IPS-11a (cell line): ENCODE measurements around the gene F11R.
"Not testable (repeated sequence)": the region's sequence is repeated elsewhere in the genome, so short reads cannot be mapped to it uniquely, and the experiment has no call there.

Source experiments
- H3K4me3 ChIP-seq: one replicate; pipeline ENCODE4 v1.5.1; 2013; ENCODE audit warnings: low read depth, low read length, control low read depth

The F11R gene

GRCh38 chr1:161016683-161017082 is 4.3 kb downstream of the F11R start:
- H3K4me3 ChIP-seq = not testable (repeated sequence)

- H3K4me3 ChIP-seq = no peak overlapping the region
Observed at GRCh38 chr1:161013488-161014230, 7.3 kb downstream of the F11R start.

GRCh38 chr1:161013131-161013487 is 7.8 kb downstream of the F11R start:
- H3K4me3 ChIP-seq = no peak overlapping the region

- H3K4me3 ChIP-seq = no peak overlapping the region
Observed at GRCh38 chr1:161012420-161012819, 8.5 kb downstream of the F11R start.

GRCh38 chr1:161009602-161010211 is 11.2 kb downstream of the F11R start:
- no peak overlapping the region for H3K4me3 ChIP-seq

- no peak overlapping the region for H3K4me3 ChIP-seq
Observed at GRCh38 chr1:161008869-161009510, 12.0 kb downstream of the F11R start.

- no peak overlapping the region for H3K4me3 ChIP-seq
Observed at GRCh38 chr1:161007369-161007768, 13.6 kb downstream of the F11R start.

GRCh38 chr1:161006563-161006962 is 14.4 kb downstream of the F11R start:
- H3K4me3 ChIP-seq = no peak overlapping the region

- H3K4me3 ChIP-seq = no peak overlapping the region
Observed at GRCh38 chr1:161001525-161001924, 19.4 kb downstream of the F11R start.

GRCh38 chr1:161000736-161001480 is 20.0 kb downstream of the F11R start:
- no peak overlapping the region for H3K4me3 ChIP-seq

GRCh38 chr1:160999376-160999775 is 21.6 kb downstream of the F11R start:
- H3K4me3 ChIP-seq = no peak overlapping the region

- no peak overlapping the region for H3K4me3 ChIP-seq
Observed at GRCh38 chr1:160997323-160998038, 23.5 kb downstream of the F11R start.

- no peak overlapping the region for H3K4me3 ChIP-seq
Observed at GRCh38 chr1:160996178-160996577, 24.8 kb downstream of the F11R start.

- no peak overlapping the region for H3K4me3 ChIP-seq
Observed at GRCh38 chr1:160993544-160994193, 27.3 kb downstream of the F11R start.

GRCh38 chr1:160992036-160992435 is 28.9 kb downstream of the F11R start:
- not testable (repeated sequence) for H3K4me3 ChIP-seq

- H3K4me3 ChIP-seq = no peak overlapping the region
Observed at GRCh38 chr1:160987359-160988050, 33.4 kb downstream of the F11R start.

GRCh38 chr1:160985723-160986122 is 35.2 kb downstream of the F11R start:
- H3K4me3 ChIP-seq = no peak overlapping the region

- H3K4me3 ChIP-seq = no peak overlapping the region
Observed at GRCh38 chr1:160981584-160982411, 39.2 kb downstream of the F11R start.

- H3K4me3 ChIP-seq = no peak overlapping the region
Observed at GRCh38 chr1:160979286-160979685, 41.7 kb downstream of the F11R start.
